Measurements from ENCODE around the gene N4BP3. TPM values are rescaled to one million over a fixed set of nuclear protein-coding genes. Genes with fewer than 3 reads are reported as not detected.

N4BP3 gene
- 0.36 and 2.3 TPM in 2 replicates for total RNA-seq

GRCh38 chr5:178113141-178113787, at the start of gene N4BP3:
Gene N4BP3 (plus strand): TSS chr5:178113532. CDS start chr5:178119584, 6,052 bp downstream.

GRCh38 chr5:178130576-178131445, 17.5 kb downstream of the N4BP3 start, which contains the start of gene RMND5B:
Gene RMND5B (plus strand): TSS chr5:178131014. CDS start chr5:178138120, 7,106 bp downstream.

DNA sequence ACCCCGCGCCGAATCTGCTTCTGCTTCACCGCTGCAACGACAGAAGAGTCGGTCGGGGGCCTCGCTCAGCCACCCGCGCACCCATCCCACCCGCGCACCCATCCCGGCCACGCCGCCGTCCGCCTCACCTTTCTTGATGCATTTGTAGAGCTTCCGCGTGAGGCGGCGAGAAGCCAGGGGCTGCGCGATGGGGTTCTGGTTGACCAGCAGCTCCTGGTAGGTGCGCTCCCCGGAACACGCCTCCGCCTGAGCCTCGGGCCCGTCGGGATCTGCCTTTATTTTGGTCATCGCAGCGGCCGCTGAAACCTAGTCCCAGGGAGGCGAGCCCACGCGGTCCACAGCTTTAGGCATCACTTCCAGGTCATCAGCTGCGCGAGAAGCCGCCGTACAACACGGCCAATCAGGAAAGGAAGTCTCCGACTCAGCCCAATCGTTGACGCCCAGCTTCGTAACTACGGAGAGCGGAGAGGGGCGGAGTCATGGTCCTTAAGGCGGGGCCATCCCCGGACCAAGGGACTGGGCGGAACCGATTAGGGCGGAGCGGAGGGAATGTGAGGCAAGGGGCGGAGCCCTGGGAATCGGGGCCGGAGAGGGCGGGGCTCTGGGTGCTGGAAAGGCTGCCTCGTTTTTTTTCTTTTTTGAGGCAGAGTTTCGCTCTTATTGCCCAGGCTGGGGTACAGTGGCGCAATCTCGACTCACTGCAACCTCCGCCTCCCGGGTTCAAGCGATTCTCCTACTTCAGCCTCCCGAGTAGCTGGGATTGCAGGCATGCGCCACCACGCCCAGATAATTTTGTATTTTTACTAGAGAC, 40.4 kb downstream of the N4BP3 start, which contains the start of gene NHP2:
NHP2 (minus strand) TSS at position 356 of the 811 bp plus-strand sequence; CDS start at position 288, 68 bp downstream.

Other genes starting within 250 kb of the N4BP3 start
- gene PROP1, start 117.3 kb upstream of the N4BP3 start, total RNA-seq: not detected in 2 replicates
- gene RMND5B, start 17.5 kb downstream of the N4BP3 start, total RNA-seq: 11.7 and 16.5 TPM in 2 replicates
- 264 and 275 TPM in 2 replicates for gene NHP2, start 40.4 kb downstream of the N4BP3 start, total RNA-seq
- not detected in 2 replicates for gene GMCL2, start 73.8 kb downstream of the N4BP3 start, total RNA-seq
- gene HNRNPAB, start 91.0 kb downstream of the N4BP3 start, total RNA-seq: 68.8 and 83.4 TPM in 2 replicates
- gene PHYKPL, start 119.3 kb downstream of the N4BP3 start, total RNA-seq: 17.8 and 23.5 TPM in 2 replicates